SK-N-SH (cell line): ENCODE measurements around the gene UNC45A.

ENCODE experiments used
- FOXJ3 ChIP-seq: sonication (generic); formaldehyde crosslinking; IDR thresholded peaks from 2 replicates; pipeline ENCODE4 v1.5.1; 2020; ENCODE audit warnings: mild to moderate bottlenecking, missing genetic modification reagents
- RCOR1 ChIP-seq: fragments of 150-350 bp; IDR thresholded peaks from 2 replicates; pipeline ENCODE4 v1.6.1; 2017; ENCODE audit warnings: antibody characterized with exemption, low read length
- TAF1 ChIP-seq: IDR thresholded peaks from 2 replicates; pipeline ENCODE4 v1.6.1; 2012; ENCODE audit warnings: low read depth, mild to moderate bottlenecking, low read length, moderate library complexity, borderline replicate concordance
- TF ChIP-seq, protein P1 (sequence below): fragments of 150-350 bp; IDR thresholded peaks from 2 replicates; pipeline ENCODE4 v1.6.1; 2017; ENCODE audit warnings: antibody characterized with exemption, low read length, low read depth, borderline replicate concordance
- TF ChIP-seq, protein P2 (sequence below): fragments of 200-600 bp; sonication (generic); IDR thresholded peaks from 2 replicates; pipeline ENCODE4 v1.6.1; 2017; ENCODE audit warnings: antibody characterized with exemption, mild to moderate bottlenecking, moderate library complexity

DNA sequence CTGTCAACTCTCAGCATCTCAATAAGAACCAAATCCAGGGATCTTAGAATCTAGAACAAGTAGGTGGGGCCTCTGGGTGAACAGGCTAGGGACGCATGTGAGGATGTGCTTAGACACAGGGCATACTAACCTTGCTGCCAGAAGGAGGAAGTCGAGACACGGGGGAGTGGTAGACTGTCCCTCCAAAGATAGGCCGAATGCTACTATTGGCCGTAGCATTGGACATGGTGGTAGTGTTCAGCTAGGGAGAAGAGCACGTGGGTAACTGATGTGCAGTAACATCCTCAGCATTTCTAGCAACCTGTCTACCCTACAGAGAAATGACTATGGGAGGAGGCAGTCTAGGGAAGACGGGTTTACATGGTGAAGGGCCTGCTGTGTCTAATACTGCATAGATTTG, 35.2 kb downstream of the UNC45A start:
- TF ChIP-seq, protein P1, sequence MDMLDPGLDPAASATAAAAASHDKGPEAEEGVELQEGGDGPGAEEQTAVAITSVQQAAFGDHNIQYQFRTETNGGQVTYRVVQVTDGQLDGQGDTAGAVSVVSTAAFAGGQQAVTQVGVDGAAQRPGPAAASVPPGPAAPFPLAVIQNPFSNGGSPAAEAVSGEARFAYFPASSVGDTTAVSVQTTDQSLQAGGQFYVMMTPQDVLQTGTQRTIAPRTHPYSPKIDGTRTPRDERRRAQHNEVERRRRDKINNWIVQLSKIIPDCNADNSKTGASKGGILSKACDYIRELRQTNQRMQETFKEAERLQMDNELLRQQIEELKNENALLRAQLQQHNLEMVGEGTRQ, result no peak
- TF ChIP-seq, protein P2, sequence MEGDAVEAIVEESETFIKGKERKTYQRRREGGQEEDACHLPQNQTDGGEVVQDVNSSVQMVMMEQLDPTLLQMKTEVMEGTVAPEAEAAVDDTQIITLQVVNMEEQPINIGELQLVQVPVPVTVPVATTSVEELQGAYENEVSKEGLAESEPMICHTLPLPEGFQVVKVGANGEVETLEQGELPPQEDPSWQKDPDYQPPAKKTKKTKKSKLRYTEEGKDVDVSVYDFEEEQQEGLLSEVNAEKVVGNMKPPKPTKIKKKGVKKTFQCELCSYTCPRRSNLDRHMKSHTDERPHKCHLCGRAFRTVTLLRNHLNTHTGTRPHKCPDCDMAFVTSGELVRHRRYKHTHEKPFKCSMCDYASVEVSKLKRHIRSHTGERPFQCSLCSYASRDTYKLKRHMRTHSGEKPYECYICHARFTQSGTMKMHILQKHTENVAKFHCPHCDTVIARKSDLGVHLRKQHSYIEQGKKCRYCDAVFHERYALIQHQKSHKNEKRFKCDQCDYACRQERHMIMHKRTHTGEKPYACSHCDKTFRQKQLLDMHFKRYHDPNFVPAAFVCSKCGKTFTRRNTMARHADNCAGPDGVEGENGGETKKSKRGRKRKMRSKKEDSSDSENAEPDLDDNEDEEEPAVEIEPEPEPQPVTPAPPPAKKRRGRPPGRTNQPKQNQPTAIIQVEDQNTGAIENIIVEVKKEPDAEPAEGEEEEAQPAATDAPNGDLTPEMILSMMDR, result no peak
- TF ChIP-seq TAF1 (no peak), RCOR1 (no peak), FOXJ3 (no peak)
